GM23248 (cell line): ENCODE measurements around the gene SART3. TPM values are rescaled to one million over a fixed set of nuclear protein-coding genes. Genes with fewer than 3 reads are reported as not detected.

ENCODE experiments used
- DNase-seq: peaks from one replicate; pipeline ENCODE4 v3.0.0-alpha.2; 2015
- H2AFZ ChIP-seq: fragments of 200-600 bp; sonication (generic); 2 replicates; pipeline ENCODE4 v1.6.1; 2016; ENCODE audit warnings: antibody characterized with exemption
- H3F3A ChIP-seq: fragments of 200-600 bp; sonication (generic); 2 replicates; pipeline ENCODE4 v1.6.1; 2016; ENCODE audit warnings: mild to moderate bottlenecking, antibody characterized with exemption, mixed run types; ENCODE audit not compliant: insufficient read depth
- H3K27ac ChIP-seq: fragments of 200-600 bp; sonication (generic); 2 replicates; pipeline ENCODE4 v1.5.1; 2016; ENCODE audit warnings: mild to moderate bottlenecking
- H3K27me3 ChIP-seq: fragments of 200-600 bp; sonication (generic); replicated peaks from 2 replicates; pipeline ENCODE4 v1.6.1; 2016; ENCODE audit warnings: mild to moderate bottlenecking; ENCODE audit not compliant: insufficient read depth
- H3K36me3 ChIP-seq: fragments of 200-600 bp; sonication (generic); 2 replicates; pipeline ENCODE4 v1.6.1; 2016; ENCODE audit warnings: low read depth, mild to moderate bottlenecking
- H3K4me1 ChIP-seq: fragments of 200-600 bp; sonication (generic); 2 replicates; pipeline ENCODE4 v1.6.1; 2016; ENCODE audit warnings: mild to moderate bottlenecking; ENCODE audit not compliant: insufficient read depth
- H3K4me2 ChIP-seq: fragments of 200-600 bp; sonication (generic); one replicate; pipeline ENCODE4 v1.6.1; 2016; ENCODE audit warnings: mild to moderate bottlenecking; ENCODE audit not compliant: unreplicated experiment
- H3K4me3 ChIP-seq: fragments of 200-600 bp; sonication (generic); 2 replicates; pipeline ENCODE4 v1.5.1; 2016; ENCODE audit warnings: mild to moderate bottlenecking
- H3K79me2 ChIP-seq: fragments of 200-600 bp; sonication (generic); 2 replicates; pipeline ENCODE4 v1.6.1; 2016; ENCODE audit warnings: mild to moderate bottlenecking; ENCODE audit not compliant: insufficient read depth
- H3K9ac ChIP-seq: fragments of 200-600 bp; sonication (generic); 2 replicates; pipeline ENCODE4 v1.6.1; 2016; ENCODE audit warnings: mild to moderate bottlenecking
- H3K9me2 ChIP-seq: fragments of 200-600 bp; sonication (generic); 2 replicates; pipeline ENCODE4 v1.6.1; 2016; ENCODE audit warnings: mixed run types, mild to moderate bottlenecking, moderate library complexity; ENCODE audit not compliant: insufficient read depth
- H3K9me3 ChIP-seq: fragments of 200-600 bp; sonication (generic); one replicate; pipeline ENCODE4 v1.6.1; 2017; ENCODE audit warnings: low read depth
- H4K20me1 ChIP-seq: fragments of 200-600 bp; sonication (generic); 2 replicates; pipeline ENCODE4 v1.6.0; 2016; ENCODE audit not compliant: insufficient read depth
- EZH2 ChIP-seq: fragments of 200-600 bp; sonication (generic); IDR thresholded peaks from 2 replicates; pipeline ENCODE4 v1.6.1; 2018; ENCODE audit warnings: antibody characterized with exemption, mild to moderate bottlenecking; ENCODE audit not compliant: insufficient read depth, poor library complexity, severe bottlenecking
- EZH2phosphoT487 ChIP-seq: fragments of 200-600 bp; sonication (generic); IDR thresholded peaks from 2 replicates; pipeline ENCODE4 v1.6.1; 2018; ENCODE audit warnings: antibody characterized with exemption, moderate library complexity, mild to moderate bottlenecking, low read depth; ENCODE audit not compliant: insufficient read depth
- WGBS, 2 experiments: methylation state at CpG; one replicate each; pipeline ENCODE4 v1.1.6; 2015 to 2017; ENCODE audit warnings: low lambda C conversion rate in 2 of 2, low coverage in 1 of 2; ENCODE audit errors: missing lambda C conversion rate in 2 of 2; 5-methylcytosine and 5-hydroxymethylcytosine counted together
- in situ Hi-C: fragments of 300-500 bp; cut with MboI; formaldehyde crosslinking; loops from 2 replicates; pipeline ENCODE4 v1.15.0; 2020
- polyA plus RNA-seq: library from polyadenylated mRNA; unstranded; fragments of >200 nt; fragmentation: Nextera tagmentation; extraction: Ambion mirVana; gene quantifications from 2 replicates; pipeline ENCODE4 v1.2.1, GENCODE V29; 2016
- total RNA-seq: library from RNA; depleted of rRNA; stranded (reverse); fragments of >200 nt; shearing (Covaris generic); gene quantifications from 2 replicates; pipeline ENCODE4 v1.2.3, GENCODE V29; 2014

SART3 gene
- total and polyA plus RNA-seq, 2 experiments from 2014 or later = 20.5 to 29.7 TPM

GRCh38 chr12:108538616-108539195 lies 22.3 kb downstream of the SART3 start:
- 85 to 88% methylated on average over 10 of the region's 10 CpGs for WGBS, 2 experiments
- H3K36me3 ChIP-seq = peaks cover 48% of the 10 kb centered on the region
- no peak overlapping the region for H3K4me3 ChIP-seq
- no peak for TF ChIP-seq EZH2phosphoT487
- TF ChIP-seq EZH2 = no peak
- no peaks in the 10 kb centered on the region for H3K9me3 ChIP-seq
- H3K9me2 ChIP-seq = no peaks in the 10 kb centered on the region
- H3K27me3 ChIP-seq = no peaks in the 10 kb centered on the region
- no peak for DNase-seq
- no peak overlapping the region for H3K27ac ChIP-seq
- H3K4me1 ChIP-seq = peaks cover 7% of the 10 kb centered on the region; the same call in 1 of the 2 replicates
- peaks cover 13% of the 10 kb centered on the region; the same call in 1 of the 2 replicates for H3F3A ChIP-seq
- H3K79me2 ChIP-seq = peaks cover 75% of the 10 kb centered on the region
- in situ Hi-C loops = no loop called here
- H3K9ac ChIP-seq = no peak overlapping the region
- H4K20me1 ChIP-seq = no peaks in the 10 kb centered on the region
- H2AFZ ChIP-seq = no peak overlapping the region
- no peak overlapping the region for H3K4me2 ChIP-seq

- H3K9me2 ChIP-seq = no peaks in the 10 kb centered on the region
- no peak overlapping the region for H3K4me2 ChIP-seq
- H3F3A ChIP-seq = peaks cover 13% of the 10 kb centered on the region; the same call in 1 of the 2 replicates
- no peak overlapping the region for H3K4me3 ChIP-seq
- 74 to 77% methylated on average over 6 of the region's 6 CpGs for WGBS, 2 experiments
- TF ChIP-seq EZH2 = no peak
- no peak for TF ChIP-seq EZH2phosphoT487
- in situ Hi-C loops = no loop called here
- peaks cover 71% of the 10 kb centered on the region for H3K79me2 ChIP-seq
- no peaks in the 10 kb centered on the region for H4K20me1 ChIP-seq
- H3K4me1 ChIP-seq = peaks cover 7% of the 10 kb centered on the region; the same call in 1 of the 2 replicates
- no peak overlapping the region for H3K27ac ChIP-seq
- H3K9me3 ChIP-seq = no peaks in the 10 kb centered on the region
- no peak overlapping the region for H3K9ac ChIP-seq
- H3K27me3 ChIP-seq = no peaks in the 10 kb centered on the region
- peaks cover 53% of the 10 kb centered on the region for H3K36me3 ChIP-seq
- H2AFZ ChIP-seq = no peak overlapping the region
- DNase-seq = no peak
Measured at GRCh38 chr12:108538146-108538545, 22.8 kb downstream of the SART3 start.

GRCh38 chr12:108531929-108532848 lies 28.8 kb downstream of the SART3 start:
- Histone ChIP-seq H3K4me1 (no peaks in the 10 kb centered on the region), H3K27ac (no peak overlapping the region), H2AFZ (no peak overlapping the region), H3F3A (peaks cover 8% of the 10 kb centered on the region), H4K20me1 (no peaks in the 10 kb centered on the region), H3K27me3 (no peaks in the 10 kb centered on the region), H3K79me2 (peaks cover 18% of the 10 kb centered on the region; the same call in 1 of the 2 replicates), H3K9me3 (no peaks in the 10 kb centered on the region), H3K36me3 (peaks cover 56% of the 10 kb centered on the region), H3K4me3 (no peak overlapping the region), H3K9me2 (no peaks in the 10 kb centered on the region), H3K4me2 (no peak overlapping the region), H3K9ac (no peak overlapping the region)
- 91 to 92% methylated on average over 15 of the region's 15 CpGs for WGBS, 2 experiments
- TF ChIP-seq EZH2phosphoT487 (no peak), EZH2 (no peak)
- in situ Hi-C loops = no loop called here
- no peak for DNase-seq

- peak; percentile 18 for DNase-seq
- H3K4me1 ChIP-seq = peaks cover 10% of the 10 kb centered on the region
- H3K9ac ChIP-seq = no peak overlapping the region
- H3K4me2 ChIP-seq = no peak overlapping the region
- no peak overlapping the region for H3K4me3 ChIP-seq
- no peak overlapping the region for H2AFZ ChIP-seq
- no peaks in the 10 kb centered on the region for H3K9me2 ChIP-seq
- no peak overlapping the region for H3K27ac ChIP-seq
- TF ChIP-seq EZH2 (no peak), EZH2phosphoT487 (no peak)
- in situ Hi-C loops = no loop called here
- peaks cover 28% of the 10 kb centered on the region for H3F3A ChIP-seq
- peaks cover 5% of the 10 kb centered on the region; the same call in 1 of the 2 replicates for H3K79me2 ChIP-seq
- peaks cover 39% of the 10 kb centered on the region for H3K36me3 ChIP-seq
- H4K20me1 ChIP-seq = no peaks in the 10 kb centered on the region
- 81 to 83% methylated on average over 9 of the region's 9 CpGs for WGBS, 2 experiments
- H3K27me3 ChIP-seq = no peaks in the 10 kb centered on the region
- no peaks in the 10 kb centered on the region for H3K9me3 ChIP-seq
Measured at GRCh38 chr12:108530161-108530560, 30.8 kb downstream of the SART3 start.
